ENCODE measurements around the gene CCNI. TPM values are rescaled to one million over a fixed set of nuclear protein-coding genes. Genes with fewer than 3 reads are reported as not detected.

Gene CCNI
- total RNA-seq, 4 donors from 2014 or later = 302 to 449 (median 371) TPM

GRCh38 chr4:77001907-77002306, 73.9 kb downstream of the CCNI start:
- Histone ChIP-seq H3K4me1 (peaks cover 22% of the 10 kb centered on the region in 2 donors), H3K36me3 (no peaks in the 10 kb centered on the region), H3K9me3 (no peaks in the 10 kb centered on the region), H3K27ac (peak overlapping the region; percentile 54 to 72 (median 71)), H3K4me3 (replicated peaks in 1 of 3) (no peak overlapping the region), H3K27me3 (no peaks in the 10 kb centered on the region)
- intact Hi-C loops (cut with DNase I) = no loop called here
- DNase-seq = peak; percentile 33 to 46
- 3 to 13% methylated on average over 1 of the region's 1 CpG for WGBS, 2 donors
- TF ChIP-seq CTCF (IDR thresholded peaks at IDR 0.05) (no peak), POLR2A (IDR thresholded peaks at IDR 0.05) (no peak)

- Histone ChIP-seq H3K4me3 (replicated peaks in 1 of 3) (no peak overlapping the region), H3K36me3 (no peaks in the 10 kb centered on the region), H3K4me1 (peaks cover 20 to 26% of the 10 kb centered on the region in 2 donors), H3K27ac (no peak overlapping the region), H3K9me3 (no peaks in the 10 kb centered on the region), H3K27me3 (no peaks in the 10 kb centered on the region)
- 82 to 91% methylated on average over 8 of the region's 8 CpGs for WGBS, 2 donors
- no peak for DNase-seq
- TF ChIP-seq POLR2A (IDR thresholded peaks at IDR 0.05) (no peak), CTCF (IDR thresholded peaks at IDR 0.05) (no peak)
- intact Hi-C loops (cut with DNase I) = no loop called here
Observed at GRCh38 chr4:76998251-76998901, 77.4 kb downstream of the CCNI start.

GRCh38 chr4:76997532-76997931, 78.3 kb downstream of the CCNI start:
- intact Hi-C loops (cut with DNase I) = no loop called here

More at GRCh38 chr4:76997532-76997931, 78.3 kb downstream of the CCNI start:
- Histone ChIP-seq H3K27me3 (no peaks in the 10 kb centered on the region), H3K4me1 (peaks cover 12 to 18% of the 10 kb centered on the region in 2 donors), H3K36me3 (no peaks in the 10 kb centered on the region), H3K4me3 (replicated peaks in 1 of 3) (no peak overlapping the region), H3K9me3 (no peaks in the 10 kb centered on the region), H3K27ac (no peak overlapping the region)
- no peak for TF ChIP-seq POLR2A (IDR thresholded peaks at IDR 0.05)
- TF ChIP-seq CTCF (IDR thresholded peaks at IDR 0.05) = no peak
- WGBS, 2 donors = 95% methylated on average over 5 of the region's 5 CpGs
- DNase-seq = no peak

Other genes starting within 250 kb of the CCNI start
- 1 to 10 TPM; 5.1 to 8.2 (median 6.9) TPM for gene SOWAHB, start 177.8 kb downstream of the CCNI start, total RNA-seq
- gene SEPTIN11, start 126.2 kb downstream of the CCNI start, total RNA-seq = 100 to 1,000 TPM in 1 of 4 donors, 10 to 100 TPM in 3; 39.6 to 207 (median 69.1) TPM
- gene CCNG2, start 81.2 kb upstream of the CCNI start, total RNA-seq = 10 to 100 TPM; 24.7 to 41.8 (median 29.2) TPM